Suprapubic skin (tissue), 3 donors: ENCODE data around the gene SCN1B.

Experiments
- CTCF ChIP-seq, 2 donors: fragments of 200-600 bp in 1 of 2; fragments of 450-650 bp in 1 of 2; sonication (generic) in 1 of 2; IDR thresholded peaks; one replicate each; pipeline ENCODE4 v1.5.1; 2016 to 2019; ENCODE audit warnings: antibody characterized with exemption in 2 of 2, mild to moderate bottlenecking in 1 of 2, moderate library complexity in 1 of 2
- EP300 ChIP-seq: sonication (generic); formaldehyde crosslinking; IDR thresholded peaks from one replicate; pipeline ENCODE4 v1.6.1; 2017; ENCODE audit warnings: antibody characterized with exemption
- POLR2A ChIP-seq, 2 donors: fragments of 450-650 bp; IDR thresholded peaks; one replicate each; pipeline ENCODE4 v1.6.1; 2017; ENCODE audit warnings: antibody characterized with exemption in 2 of 2, mild to moderate bottlenecking in 2 of 2, moderate library complexity in 2 of 2

GRCh38 chr19:34985249-34986022 is 44.8 kb upstream of the SCN1B start:
- TF ChIP-seq CTCF (IDR thresholded peaks at IDR 0.05) (no peak), POLR2A (IDR thresholded peaks at IDR 0.05) (no peak), EP300 (no peak)
